Loucy (cell line): ENCODE results near the gene GSG1L2.

Source experiments
- EZH2phosphoT487 ChIP-seq: fragments of 200-600 bp; IDR thresholded peaks from 2 replicates; pipeline ENCODE4 v1.6.1; 2018; ENCODE audit warnings: antibody characterized with exemption, mild to moderate bottlenecking, moderate library complexity, borderline replicate concordance
- TF ChIP-seq, protein P1 (sequence below): fragments of 200-600 bp; sonication (generic); conservative IDR thresholded peaks from 2 replicates; pipeline ENCODE4 v1.5.1; 2014; ENCODE audit warnings: mild to moderate bottlenecking, antibody characterized with exemption, low read length

DNA sequence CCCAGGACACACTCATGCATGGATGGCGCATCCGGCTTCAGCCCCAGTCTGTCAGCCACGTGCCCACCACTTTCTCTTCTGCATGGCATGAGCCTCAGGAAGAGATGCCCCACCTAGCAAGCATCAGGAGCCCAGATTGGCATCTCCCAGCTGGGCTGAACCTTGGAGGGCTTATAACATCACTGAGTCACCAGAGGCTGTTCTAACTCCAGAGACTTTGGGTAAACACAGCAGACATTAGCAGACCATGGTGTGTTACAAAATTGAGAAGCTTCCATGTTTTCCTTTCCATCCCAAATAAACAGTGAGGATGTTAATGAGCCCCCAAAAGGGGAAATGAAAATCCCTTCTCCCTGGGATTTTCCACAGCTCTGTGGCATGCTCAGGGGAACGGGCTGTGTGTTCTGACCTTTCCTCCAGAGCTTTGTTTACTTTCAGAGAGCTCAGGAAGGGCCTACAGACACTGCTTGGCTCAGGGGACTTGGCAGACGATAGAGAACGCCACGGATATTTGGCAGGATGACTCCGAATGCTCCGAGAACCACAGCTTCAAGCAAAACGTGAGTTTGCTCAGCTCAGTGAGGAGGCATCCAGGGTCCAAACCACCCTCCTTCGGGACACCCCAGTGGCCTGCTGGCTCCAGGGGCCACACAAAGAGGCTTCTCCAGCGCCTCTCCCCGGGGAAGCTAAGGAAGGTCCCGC lies 20.3 kb upstream of the GSG1L2 start:
- TF ChIP-seq, protein P1, sequence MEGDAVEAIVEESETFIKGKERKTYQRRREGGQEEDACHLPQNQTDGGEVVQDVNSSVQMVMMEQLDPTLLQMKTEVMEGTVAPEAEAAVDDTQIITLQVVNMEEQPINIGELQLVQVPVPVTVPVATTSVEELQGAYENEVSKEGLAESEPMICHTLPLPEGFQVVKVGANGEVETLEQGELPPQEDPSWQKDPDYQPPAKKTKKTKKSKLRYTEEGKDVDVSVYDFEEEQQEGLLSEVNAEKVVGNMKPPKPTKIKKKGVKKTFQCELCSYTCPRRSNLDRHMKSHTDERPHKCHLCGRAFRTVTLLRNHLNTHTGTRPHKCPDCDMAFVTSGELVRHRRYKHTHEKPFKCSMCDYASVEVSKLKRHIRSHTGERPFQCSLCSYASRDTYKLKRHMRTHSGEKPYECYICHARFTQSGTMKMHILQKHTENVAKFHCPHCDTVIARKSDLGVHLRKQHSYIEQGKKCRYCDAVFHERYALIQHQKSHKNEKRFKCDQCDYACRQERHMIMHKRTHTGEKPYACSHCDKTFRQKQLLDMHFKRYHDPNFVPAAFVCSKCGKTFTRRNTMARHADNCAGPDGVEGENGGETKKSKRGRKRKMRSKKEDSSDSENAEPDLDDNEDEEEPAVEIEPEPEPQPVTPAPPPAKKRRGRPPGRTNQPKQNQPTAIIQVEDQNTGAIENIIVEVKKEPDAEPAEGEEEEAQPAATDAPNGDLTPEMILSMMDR, result no peak
- no peak for TF ChIP-seq EZH2phosphoT487
